Fibroblast of villous mesenchyme (primary cell): ENCODE measurements around the gene UTS2R. TPM values are rescaled to one million over a fixed set of nuclear protein-coding genes. Genes with fewer than 3 reads are reported as not detected.

Experiments used
- DNase-seq: peaks from one replicate; pipeline ENCODE4 v3.0.0-alpha.2; 2010; ENCODE audit warnings: low read depth
- H3K4me3 ChIP-seq: 2 replicates; pipeline ENCODE4 v1.5.1; 2011; ENCODE audit warnings: low read depth, mild to moderate bottlenecking, low read length
- small RNA-seq: library from RNA; depleted of rRNA; stranded (forward); fragments of <200 nt; gene quantifications from one replicate; pipeline ENCODE3, GENCODE V24; 2012
- total RNA-seq: library from RNA; depleted of rRNA; stranded (reverse); fragments of >200 nt; gene quantifications from 2 replicates; pipeline ENCODE4 v1.2.3, GENCODE V29; 2012
- TF ChIP-seq, protein P1 (sequence below): IDR thresholded peaks from 2 replicates; pipeline ENCODE4 v1.5.1; 2012; ENCODE audit warnings: low read depth, mild to moderate bottlenecking, low read length; ENCODE audit not compliant: insufficient read depth

UTS2R gene
- total RNA-seq, 1 donor: not detected

DNA sequence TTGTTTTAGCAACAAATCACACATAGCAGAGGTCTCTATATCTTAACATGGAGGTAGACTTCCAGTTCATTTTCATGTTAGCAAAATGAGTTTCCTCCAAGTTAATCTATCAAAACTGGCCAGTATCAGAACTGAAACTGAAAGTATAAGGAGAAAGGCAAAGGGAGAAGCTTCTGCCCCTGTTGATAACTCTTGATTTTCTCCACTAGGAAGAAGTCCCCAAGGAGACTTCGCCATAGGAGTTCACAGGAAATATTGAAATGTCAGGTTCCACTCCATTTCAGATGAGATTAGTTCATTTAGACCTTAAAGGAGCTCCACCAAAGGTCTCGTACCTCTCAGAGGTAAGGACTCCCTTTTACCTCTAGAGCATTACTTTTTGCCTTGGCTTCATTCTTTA is 48.0 kb downstream of the UTS2R start:
- TF ChIP-seq, protein P1, sequence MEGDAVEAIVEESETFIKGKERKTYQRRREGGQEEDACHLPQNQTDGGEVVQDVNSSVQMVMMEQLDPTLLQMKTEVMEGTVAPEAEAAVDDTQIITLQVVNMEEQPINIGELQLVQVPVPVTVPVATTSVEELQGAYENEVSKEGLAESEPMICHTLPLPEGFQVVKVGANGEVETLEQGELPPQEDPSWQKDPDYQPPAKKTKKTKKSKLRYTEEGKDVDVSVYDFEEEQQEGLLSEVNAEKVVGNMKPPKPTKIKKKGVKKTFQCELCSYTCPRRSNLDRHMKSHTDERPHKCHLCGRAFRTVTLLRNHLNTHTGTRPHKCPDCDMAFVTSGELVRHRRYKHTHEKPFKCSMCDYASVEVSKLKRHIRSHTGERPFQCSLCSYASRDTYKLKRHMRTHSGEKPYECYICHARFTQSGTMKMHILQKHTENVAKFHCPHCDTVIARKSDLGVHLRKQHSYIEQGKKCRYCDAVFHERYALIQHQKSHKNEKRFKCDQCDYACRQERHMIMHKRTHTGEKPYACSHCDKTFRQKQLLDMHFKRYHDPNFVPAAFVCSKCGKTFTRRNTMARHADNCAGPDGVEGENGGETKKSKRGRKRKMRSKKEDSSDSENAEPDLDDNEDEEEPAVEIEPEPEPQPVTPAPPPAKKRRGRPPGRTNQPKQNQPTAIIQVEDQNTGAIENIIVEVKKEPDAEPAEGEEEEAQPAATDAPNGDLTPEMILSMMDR: no peak
- peak; percentile 41 for DNase-seq
- peak overlapping the region; percentile 85 for H3K4me3 ChIP-seq

- TF ChIP-seq, protein P1: peak; percentile 81
- peak; percentile 60 for DNase-seq
- H3K4me3 ChIP-seq: peak overlapping the region; percentile 12
Measured at GRCh38 chr17:82424001-82424862, 52.7 kb downstream of the UTS2R start.

- TF ChIP-seq, protein P1: no peak
- no peak for DNase-seq
- no peak overlapping the region for H3K4me3 ChIP-seq
Measured at GRCh38 chr17:82424863-82425159, 53.2 kb downstream of the UTS2R start.

Small RNAs within 50 kb of the gene (small RNA-seq; reads per million reads assigned to genes)
- not detected for gene RF00019

Other genes starting within 250 kb of the UTS2R start
- gene CCDC57, start 158.9 kb upstream of the UTS2R start, total RNA-seq: 19.9 and 20.6 TPM in 2 replicates
- gene SLC16A3, start 142.7 kb upstream of the UTS2R start, total RNA-seq: 131 and 174 TPM in 2 replicates
- 49.3 and 57.0 TPM in 2 replicates for gene CSNK1D, start 98.1 kb upstream of the UTS2R start, total RNA-seq
- not detected in 2 replicates for gene CD7, start 54.2 kb upstream of the UTS2R start, total RNA-seq
- 11.9 and 24.2 TPM in 2 replicates for gene SECTM1, start 38.0 kb upstream of the UTS2R start, total RNA-seq
- gene TEX19, start 12.5 kb upstream of the UTS2R start, total RNA-seq: under 0.01 TPM in 1 of 2 replicates, not detected in the other
- gene HEXD, start 46.6 kb downstream of the UTS2R start, total RNA-seq: 11.0 and 12.5 TPM in 2 replicates
- gene OGFOD3, start 46.8 kb downstream of the UTS2R start, total RNA-seq: 20.7 and 28.0 TPM in 2 replicates
- 46.2 and 59.6 TPM in 2 replicates for gene CYBC1, start 79.0 kb downstream of the UTS2R start, total RNA-seq
- gene NARF, start 87.0 kb downstream of the UTS2R start, total RNA-seq: 21.6 and 30.3 TPM in 2 replicates
- 34.1 and 46.6 TPM in 2 replicates for gene FOXK2, start 148.0 kb downstream of the UTS2R start, total RNA-seq